DMS 273 (cell line): Measurements from ENCODE around the gene AQP9.
"Not testable (repeated sequence)": the region's sequence is repeated elsewhere in the genome, so short reads cannot be mapped to it uniquely, and the experiment has no call there.

Experiments used
- DNase-seq: peaks from one replicate; lab custom pipeline; 2025; ENCODE audit not compliant: unreplicated experiment; lab: John Stamatoyannopoulos, UW

The AQP9 gene

DNA sequence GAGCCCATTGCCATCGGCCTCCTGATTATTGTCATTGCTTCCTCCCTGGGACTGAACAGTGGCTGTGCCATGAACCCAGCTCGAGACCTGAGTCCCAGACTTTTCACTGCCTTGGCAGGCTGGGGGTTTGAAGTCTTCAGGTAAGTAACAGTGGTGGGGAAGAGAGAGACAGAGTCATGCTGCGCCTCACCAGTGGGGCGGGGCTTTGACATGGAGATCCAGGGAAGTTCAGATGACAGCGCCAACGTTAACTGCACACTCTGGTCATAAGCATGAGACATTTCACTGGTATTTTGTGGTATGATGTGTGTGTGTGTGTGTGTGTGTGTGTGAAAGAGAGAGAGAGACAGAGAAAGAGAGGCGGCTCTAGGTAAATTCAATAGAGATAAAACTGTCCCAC lies 41.0 kb downstream of the AQP9 start:
- DNase-seq, result no peak

DNA sequence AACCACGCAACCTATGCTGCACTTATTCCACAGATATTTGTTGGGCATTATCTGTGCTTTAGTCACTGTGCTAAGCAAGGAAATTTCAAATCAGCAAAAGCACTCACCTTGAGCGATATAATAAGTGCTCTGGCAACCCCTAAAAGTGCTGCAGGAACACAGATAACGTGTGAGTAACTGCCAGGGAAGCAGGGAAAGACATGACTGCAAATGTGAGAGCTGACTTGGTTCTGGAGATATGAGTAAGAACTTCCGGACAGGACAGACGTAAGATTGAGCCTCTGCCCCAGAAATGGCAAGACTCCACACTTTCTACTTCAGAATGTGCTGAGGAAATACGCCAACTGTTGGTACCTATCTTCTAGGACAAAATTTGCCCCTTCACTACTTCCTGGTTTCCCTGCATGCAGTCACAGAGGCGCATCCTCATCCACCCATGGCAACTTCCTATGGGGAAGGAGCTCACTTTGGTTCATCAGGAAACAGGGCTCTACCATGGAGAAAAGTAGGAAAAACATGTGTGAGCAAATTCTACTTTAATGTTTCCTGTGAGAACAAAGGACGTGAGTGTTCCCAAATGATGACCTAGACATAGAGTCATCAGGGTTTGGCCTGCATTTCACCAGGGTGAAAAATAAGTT lies 41.7 kb downstream of the AQP9 start:
- no peak for DNase-seq

DNA sequence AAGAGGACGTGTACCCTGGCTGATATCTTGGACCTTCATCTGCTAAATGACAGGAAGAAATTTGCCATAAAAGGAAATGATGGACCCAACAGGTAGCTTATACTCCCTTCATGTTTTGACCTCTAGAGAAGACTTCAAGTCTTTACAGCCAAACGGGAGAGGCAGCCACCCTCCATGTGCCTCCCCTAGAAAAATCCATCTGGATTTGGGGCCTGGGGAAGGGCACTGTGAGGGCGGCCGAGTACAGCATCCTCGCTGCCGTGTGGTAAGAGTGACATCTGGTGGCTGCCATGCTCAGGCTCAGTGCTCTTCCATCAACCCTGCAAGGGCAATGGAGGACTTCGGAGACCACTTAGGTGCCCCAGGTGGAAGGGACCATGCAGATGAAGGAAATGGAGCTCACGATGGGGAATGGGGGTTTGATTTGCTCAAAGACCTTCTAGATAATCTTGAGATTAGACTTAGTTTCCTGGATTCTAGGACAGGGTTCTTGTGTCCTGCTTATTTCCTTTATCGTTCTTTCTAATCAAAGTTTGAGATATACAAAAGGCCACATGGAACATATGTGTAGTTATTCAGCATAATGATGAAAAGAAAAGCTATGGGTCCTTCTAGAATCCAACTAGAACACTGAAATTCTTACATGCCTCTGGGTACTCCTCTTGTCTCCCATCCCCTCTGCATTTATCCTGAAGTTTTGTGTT lies 44.4 kb downstream of the AQP9 start:
- DNase-seq, result peak; percentile 72

DNA sequence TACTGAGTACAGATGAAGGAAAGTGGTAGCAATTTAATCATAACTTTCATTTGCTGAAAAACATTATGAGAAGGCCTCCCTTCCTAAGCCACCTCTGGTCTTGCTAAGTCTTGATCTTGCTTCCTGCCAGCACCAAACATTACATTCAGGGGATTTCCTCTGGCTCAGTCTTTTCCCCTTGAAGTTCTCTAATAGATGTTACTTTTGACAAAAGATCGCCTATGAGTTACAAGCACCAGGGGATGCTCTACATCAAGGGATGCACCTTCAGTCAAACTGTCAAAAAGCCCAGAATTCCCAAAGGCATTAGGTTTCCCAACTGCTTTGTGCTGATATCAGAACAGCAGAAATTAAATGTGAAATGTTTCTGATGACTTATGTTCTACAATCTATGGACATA lies 47.3 kb downstream of the AQP9 start:
- peak; percentile 2 for DNase-seq

DNA sequence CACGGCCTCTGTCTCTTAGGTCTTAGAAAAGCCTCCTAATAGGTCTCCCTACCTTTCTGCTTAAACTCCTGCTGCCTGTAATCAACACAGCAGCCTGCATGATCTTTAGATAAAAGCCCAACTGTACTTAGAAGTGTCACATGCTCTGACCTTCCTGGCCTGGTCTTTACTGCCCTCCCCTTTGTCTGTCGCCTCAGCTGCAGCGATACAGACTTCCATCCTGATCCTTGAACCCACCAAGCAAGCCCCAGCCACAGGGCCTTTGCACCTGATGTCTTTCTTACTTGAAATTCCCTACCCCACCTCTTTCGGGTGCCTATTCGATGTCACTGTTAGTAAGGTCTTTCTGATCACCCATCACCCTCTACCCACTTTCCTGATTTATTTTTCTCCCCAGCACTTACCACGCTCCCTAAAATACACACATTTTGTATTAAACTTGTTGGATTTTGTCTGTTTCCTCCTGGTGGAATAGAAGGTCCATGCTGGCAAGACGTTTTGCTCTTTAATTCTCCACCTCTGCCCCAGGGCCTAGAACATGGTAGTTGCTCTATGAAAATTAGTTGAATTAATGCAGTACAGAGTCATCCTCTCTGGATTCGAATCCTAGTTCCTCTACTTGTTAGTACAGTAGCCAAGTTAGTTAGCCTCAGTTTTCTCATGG lies 51.1 kb downstream of the AQP9 start:
- DNase-seq, result no peak

DNA sequence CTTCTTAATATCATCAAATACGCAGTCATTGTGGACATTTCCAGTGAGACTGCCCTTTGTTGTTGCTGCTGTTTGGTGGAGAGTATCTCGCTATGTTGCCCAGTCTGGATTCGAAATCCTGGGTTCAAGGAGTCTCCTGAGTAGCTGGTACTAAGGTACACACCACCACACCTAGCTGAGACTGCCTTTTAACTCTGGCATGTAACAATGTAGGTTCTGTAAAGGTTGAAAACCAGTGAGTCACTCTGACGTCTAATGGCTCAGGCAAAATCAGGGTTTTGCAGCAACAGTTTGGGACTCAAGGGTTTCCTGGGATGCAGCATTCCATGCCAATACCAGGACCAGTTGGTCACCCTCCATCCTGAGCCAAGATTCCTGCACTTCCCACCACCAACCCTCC lies 52.2 kb downstream of the AQP9 start:
- DNase-seq, result no peak

DNA sequence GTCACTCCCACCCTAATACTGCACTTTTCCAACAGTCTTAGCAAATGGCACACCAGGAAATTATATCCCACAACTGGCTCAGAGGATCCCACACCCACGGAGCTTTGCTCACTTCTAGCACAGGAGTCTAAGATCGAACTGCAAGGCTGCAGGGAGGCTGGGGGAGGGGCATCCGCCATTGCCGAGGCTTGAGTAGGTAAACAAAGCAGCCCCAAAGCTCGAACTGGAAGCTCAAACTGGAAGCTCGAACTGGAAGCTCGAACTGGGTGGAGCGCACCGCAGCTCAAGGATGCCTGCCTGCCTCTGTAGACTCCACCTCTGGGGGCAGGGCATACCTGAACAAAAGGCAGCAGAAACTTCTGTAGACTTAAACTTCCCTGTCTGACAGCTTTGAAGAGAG lies 55.5 kb downstream of the AQP9 start:
- DNase-seq, result not testable (repeated sequence)

DNA sequence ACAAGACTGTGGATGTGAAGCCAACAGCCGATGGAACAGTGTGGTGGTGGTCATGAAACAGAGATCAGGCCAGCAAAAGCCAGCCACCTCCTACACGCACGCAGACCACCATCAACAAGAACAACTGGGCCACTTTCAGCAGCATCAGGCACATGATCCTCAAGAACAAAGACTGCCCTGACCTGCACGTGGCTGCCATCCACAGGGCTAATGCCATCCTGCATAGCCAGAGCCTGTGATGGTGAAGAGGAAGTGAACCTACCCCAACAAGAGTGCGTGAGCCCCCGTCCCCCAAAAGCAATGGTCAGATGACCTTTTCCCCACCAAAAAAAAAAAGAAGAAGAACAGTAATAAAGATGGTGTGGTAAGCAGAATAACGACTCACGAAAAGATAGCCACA lies 62.6 kb downstream of the AQP9 start:
- no peak for DNase-seq

DNA sequence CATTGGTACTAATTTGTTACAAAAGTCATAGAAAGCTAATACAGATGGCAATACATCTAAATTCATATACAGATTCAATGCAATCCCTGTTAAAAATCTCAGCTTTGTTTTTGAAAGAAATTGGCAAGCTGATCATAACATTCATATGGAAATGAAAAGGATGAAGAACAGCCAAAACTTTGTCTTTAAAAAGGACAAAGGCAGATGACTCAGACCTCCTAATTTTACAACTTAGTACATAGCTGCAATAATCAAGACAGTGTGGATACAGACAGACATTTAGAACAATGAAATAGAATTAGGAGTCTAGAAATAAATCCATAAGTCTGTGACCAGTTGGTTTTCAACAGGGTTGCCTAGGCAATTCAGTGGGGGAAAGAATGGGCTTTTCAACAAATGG lies 63.3 kb downstream of the AQP9 start:
- no peak for DNase-seq

DNA sequence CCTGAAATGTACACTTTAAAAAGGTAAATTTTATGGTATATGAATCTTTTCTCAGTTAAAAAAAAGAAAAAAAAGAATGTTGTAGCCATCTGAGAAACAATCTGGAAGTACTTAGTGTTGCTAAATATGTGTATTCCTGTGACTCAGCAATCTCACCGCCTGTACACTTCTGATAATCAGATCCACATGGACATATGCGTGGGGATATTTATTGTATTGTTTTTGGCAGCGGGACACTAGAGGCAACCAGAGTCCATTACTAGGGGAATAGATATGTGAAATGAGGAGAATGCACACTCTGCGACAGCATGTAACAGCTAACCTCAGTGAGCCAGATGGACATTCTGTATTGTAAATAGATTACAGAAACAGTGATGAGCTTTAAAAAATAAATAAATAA lies 65.4 kb downstream of the AQP9 start:
- DNase-seq, result peak; percentile 4

DNA sequence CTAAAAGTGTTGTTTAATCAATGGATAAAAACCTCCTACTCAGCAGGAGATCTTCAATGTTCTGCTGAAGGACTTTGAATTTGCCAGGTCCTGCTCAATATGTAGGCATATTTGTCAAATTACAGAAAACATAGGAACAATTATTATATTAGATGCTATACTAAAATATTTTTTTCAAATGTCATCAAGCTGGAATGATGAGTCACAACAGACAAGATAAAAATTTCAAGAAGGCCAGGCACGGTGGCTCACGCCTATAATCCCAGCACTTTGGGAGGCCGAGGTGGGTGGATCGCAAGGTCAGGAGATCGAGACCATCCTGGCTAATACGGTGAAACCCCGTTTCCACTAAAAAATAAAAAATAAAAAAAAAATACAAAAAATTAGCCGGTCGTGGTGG lies 68.0 kb downstream of the AQP9 start:
- no peak for DNase-seq

DNA sequence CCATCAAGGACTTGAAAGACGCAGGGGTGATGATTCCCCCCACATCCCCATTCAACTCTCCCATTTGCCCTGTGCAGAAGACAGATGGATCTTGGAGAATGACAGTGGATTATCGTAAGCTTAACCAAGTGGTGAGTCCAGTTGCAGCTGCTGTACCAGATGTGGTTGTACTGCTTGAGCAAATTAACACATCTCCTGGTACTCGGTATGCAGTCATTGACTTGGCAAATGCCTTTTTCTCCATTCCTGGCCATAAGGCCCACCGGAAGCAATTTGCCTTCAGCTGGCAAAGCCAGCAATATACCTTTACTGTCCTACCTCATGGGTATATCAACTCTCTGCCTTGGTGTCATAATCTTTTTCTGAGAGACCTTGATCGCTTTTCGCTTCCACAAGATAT lies 70.0 kb downstream of the AQP9 start:
- not testable (repeated sequence) for DNase-seq

DNA sequence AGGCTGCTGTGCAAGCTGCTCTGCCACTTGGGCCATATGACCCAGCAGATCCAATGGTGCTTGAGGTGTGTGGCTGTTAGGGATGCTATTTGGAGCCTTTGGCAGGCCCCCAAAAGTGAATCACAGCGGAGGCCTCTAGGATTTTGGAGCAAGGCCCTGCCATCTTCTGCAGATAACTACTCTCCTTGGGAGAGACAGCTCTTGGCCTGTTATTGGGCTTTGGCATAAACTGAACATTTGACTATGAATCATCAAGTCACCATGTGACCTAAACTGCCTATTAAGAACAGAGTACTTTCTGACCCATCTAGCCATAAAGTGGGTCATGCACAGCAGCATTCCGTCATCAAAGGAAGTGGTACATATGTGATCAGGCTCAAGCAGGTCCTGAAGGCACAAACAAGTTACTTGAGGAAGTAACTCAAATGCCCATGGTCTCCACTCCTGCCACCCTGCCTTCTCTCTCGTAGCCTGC lies 70.9 kb downstream of the AQP9 start:
- DNase-seq, result not testable (repeated sequence)

DNA sequence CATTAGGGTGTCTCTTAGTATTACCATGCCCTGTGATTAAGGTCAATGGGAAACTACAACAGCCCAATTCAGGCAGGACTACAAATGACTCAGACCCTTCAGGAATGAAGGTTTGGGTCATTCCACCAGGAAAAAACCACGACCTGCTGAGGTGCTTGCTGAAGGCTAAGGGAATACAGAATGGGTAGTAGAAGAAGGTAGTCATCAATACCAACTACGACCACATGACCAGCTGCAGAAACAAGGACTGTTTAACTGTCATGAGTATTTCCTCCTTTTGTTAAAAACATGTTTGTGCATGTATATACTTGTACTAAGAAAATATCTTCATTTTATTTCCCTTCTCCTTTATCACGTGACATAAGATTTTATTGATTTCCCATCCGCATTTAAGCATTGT lies 71.8 kb downstream of the AQP9 start:
- not testable (repeated sequence) for DNase-seq

DNA sequence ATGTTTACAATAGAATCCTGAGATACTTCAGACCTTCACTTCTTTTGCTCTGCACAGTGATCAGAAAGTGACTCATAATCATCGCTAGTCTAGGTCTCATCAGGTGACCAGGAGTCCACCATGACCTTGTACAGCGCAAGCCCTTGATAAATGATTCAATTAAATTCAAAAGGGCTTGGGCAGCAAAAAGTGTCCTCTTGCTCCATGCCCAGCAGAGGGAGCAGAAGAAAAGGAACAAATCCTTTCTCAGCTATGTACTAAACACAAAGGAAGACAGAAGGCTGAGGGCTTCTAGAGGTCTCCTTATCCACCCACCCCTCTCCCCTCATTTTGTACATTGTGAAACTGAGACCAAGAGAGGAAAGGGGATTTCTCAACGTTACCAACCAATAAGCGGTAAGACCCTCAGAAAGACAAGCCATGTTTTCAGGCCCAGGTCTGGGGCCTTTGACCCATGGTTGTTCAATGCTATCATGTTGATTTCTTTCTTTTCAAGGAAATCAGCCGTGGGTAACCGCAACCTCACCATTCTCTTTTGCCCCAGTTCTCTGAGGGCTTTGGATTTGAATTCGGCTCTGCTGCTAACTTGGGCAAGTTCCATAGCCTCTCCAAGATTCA lies 74.8 kb downstream of the AQP9 start:
- peak; percentile 50 for DNase-seq

DNA sequence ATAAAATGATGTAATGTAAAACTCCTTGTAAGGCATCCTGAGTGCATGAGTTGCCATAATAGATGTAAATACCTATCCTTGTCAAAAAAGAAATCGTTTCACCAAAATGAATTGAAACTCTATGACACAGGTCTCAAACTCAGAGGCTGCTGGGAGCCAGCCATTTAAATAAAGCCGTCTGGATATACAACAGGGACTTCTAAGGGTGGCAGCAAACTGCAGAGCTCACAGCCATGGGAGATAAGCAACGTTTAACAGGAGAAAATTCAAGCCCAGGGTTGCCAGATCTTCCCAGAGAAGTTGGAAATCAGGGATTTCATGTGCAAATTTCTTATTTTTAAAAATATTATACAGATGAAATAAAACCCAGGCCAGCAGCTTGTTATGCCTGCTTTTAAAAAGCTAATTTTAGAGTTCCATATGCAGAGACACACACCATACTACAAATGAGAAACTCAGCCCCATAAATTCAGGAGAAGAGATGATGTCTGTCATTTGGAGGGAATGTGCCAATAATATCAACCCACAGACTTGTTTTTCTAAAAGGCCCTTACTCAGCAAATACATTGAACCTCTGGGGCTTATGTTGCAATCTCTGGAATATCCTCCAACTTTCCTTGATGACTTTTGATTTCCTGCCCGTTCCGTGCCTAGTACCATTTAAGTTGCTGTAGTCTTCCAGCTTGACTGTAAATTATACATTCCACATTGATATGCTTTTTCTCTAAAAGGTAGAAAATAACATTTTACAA lies 75.6 kb downstream of the AQP9 start:
- DNase-seq, result no peak

DNA sequence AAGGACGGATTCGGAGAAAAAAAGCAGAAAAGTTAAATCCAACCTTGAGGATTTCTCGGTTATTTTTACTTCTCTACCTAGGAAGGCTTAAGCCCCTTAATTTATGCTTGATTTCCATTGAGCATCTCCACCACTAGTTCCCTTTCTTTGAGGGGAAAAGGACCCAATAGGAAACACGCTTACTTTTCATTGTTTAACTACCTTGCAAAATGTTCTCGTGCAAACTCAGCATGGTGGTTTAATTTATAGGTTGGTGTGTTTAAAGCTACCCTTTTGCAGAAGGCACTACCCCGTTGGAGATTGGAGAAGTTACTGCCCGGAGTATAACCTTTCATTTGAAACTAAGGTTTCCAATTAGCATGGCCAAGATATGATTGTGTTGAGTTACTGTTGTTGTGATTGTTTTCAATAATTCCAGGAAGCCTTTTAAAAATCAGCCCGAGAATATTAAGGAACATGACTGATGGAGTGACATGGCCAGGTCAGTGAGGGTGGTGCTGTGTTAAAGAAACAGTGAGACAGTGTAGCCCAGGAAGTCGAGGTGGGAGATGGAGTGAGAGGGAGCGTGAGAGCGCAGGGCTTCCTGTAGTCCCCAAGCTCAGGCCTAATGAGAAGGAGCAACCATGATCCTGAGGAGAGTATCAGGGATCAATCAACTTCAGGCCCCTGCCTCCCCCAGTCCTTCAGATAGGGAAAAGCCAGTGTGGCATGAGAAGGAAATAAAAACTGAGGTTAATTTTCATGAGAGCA lies 76.6 kb downstream of the AQP9 start:
- DNase-seq, result no peak

DNA sequence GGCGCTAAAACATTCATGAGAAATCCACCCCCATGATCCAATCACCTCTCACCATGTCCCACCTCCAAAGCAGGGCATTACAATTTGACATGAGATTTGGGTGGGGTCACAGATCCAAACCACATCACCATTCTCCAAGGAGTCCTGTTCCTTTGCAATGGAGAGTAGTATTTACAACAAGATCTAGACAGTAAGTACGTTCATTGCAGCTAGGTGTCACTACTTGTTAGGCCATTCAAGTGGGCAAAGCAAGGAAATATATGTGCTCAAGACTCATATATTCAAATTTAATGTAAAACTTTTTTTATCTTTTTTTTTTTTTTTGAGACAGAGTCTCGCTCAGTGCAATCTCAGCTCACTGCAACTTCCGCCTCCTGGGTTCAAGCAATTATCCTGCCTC lies 79.3 kb downstream of the AQP9 start:
- DNase-seq, result no peak

DNA sequence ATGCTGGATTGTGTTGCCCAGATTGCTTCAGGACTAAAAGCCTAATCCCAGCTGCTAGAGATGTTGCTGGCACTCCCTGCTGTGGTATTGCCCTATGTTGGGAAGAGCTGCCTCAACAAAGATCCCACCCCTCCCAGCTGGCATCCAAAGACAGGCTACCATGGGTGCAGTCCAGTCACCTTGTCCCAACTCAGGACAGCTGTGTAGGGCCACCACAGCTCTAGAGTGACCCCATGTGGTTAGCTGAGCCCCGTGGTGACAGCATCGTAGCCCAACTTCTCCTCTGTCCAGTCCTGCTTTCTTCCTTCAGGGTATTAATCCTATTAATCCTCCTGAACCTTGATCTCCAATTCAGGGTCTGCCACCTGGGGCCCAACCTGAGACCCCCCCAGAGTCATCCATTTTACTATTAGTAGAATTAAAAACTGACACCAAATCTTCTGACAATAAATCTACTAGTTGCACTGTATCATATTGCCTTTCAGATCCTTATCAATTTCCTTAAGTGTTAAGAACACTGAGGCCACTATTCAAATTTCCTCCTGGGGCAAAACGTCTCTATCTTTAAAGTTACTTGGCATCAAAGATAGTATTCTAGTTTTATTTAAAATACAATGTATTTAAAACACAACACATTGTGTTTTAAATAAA lies 83.5 kb downstream of the AQP9 start:
- peak; percentile 16 for DNase-seq

DNA sequence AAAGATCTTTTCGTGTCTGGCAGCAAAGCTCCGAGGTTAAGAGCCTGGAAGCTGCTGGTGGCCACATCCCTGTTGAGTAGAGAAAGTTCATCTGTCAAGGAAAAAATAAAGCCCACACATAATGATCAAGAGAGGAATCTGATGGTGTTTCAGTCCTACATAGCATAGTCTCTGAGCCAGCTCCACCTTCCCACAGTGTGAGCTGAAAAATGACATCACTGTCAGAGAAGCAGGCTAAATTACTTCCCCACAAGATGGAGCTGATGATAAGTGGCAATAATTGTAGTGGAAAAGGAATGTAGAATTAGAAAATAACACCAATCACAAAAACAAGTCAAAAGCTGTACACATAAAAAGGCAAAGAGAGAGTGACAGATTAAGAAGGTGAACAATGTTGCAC lies 84.5 kb downstream of the AQP9 start:
- DNase-seq, result no peak
